ENCODE data around the gene KCNH1.

KCNH1 gene

GRCh38 chr1:210981490-210981889 lies 152.5 kb downstream of the KCNH1 start:
- TF ChIP-seq CTCF (IDR thresholded peaks at IDR 0.05): no peak

- TF ChIP-seq CTCF (IDR thresholded peaks at IDR 0.05): no peak
These were observed 153.9 kb downstream of the KCNH1 start for GRCh38 chr1:210980082-210980481.

- no peak for TF ChIP-seq CTCF (IDR thresholded peaks at IDR 0.05)
These were observed 155.0 kb downstream of the KCNH1 start for GRCh38 chr1:210978974-210979354.

GRCh38 chr1:210978316-210978973 lies 155.5 kb downstream of the KCNH1 start:
- TF ChIP-seq CTCF (IDR thresholded peaks at IDR 0.05): no peak

GRCh38 chr1:210951279-210951678 lies 182.7 kb downstream of the KCNH1 start:
- TF ChIP-seq CTCF (IDR thresholded peaks at IDR 0.05): no peak

- peak; percentile 80 for TF ChIP-seq CTCF (IDR thresholded peaks at IDR 0.05)
These were observed 183.9 kb downstream of the KCNH1 start for GRCh38 chr1:210949940-210950546.

- TF ChIP-seq CTCF (IDR thresholded peaks at IDR 0.05): no peak
These were observed 184.5 kb downstream of the KCNH1 start for GRCh38 chr1:210949489-210949888.
